Measurements from ENCODE around the gene SGIP1.

The SGIP1 gene

DNA sequence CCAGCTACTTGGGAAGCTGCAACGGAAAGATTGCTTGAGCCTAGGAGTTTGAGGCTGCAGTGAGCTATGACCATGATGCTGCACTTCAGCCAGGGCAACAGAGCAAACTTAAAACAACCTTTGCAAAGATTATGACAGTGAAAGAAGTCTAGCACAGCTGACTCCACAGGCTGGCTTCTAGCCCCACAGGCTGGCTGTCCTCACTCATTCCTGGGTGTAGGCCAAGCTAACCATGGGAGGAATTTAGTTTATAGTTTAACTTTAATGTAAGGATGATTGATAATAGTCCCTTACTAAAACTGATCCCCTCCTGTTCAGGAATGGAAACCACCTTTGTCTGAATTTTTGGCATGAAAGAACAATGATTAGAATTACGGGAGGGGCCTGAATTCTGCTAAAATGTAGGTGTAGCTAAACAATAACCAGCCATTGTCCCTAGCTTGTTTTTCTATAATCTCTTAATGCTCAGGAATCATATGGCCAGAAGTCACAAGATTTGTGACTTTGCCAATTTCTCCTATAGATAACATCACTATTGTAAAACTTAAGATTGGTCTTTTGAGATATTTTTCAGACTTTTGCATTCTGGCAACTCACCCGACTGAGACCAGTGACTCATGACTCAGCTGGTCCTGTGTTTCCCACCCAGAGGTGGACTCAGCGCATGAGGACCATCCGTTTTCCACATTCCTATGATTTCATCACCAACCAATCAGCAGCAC lies 28.1 kb upstream of the SGIP1 start:
- Histone ChIP-seq H3K27ac (ENCODE audit: low read length) (no peak overlapping the region), H3K9me3 (replicated peaks; ENCODE audit: insufficient read depth, low read length) (no peaks in the 10 kb centered on the region), H3F3A (ENCODE audit: insufficient read depth, low read length) (no peaks in the 10 kb centered on the region), H3K9ac (ENCODE audit: low read length) (no peak overlapping the region), H3K79me2 (ENCODE audit: low read length) (no peaks in the 10 kb centered on the region), H3K4me3 (ENCODE audit: low read length) (no peak overlapping the region), H4K20me1 (ENCODE audit: insufficient read depth, low read length) (no peaks in the 10 kb centered on the region), H3K27me3 (replicated peaks; ENCODE audit: insufficient read depth, low read length) (no peaks in the 10 kb centered on the region), H3K9me2 (replicated peaks; ENCODE audit: insufficient read depth, low read length) (no peaks in the 10 kb centered on the region), H3K4me2 (ENCODE audit: low read depth, low read length) (no peak overlapping the region), H2AFZ (ENCODE audit: low read length) (no peak overlapping the region), H3K4me1 (ENCODE audit: low read length) (no peaks in the 10 kb centered on the region), H3K36me3 (replicated peaks; ENCODE audit: insufficient read depth, low read length) (no peaks in the 10 kb centered on the region)
- TF ChIP-seq, protein P1, sequence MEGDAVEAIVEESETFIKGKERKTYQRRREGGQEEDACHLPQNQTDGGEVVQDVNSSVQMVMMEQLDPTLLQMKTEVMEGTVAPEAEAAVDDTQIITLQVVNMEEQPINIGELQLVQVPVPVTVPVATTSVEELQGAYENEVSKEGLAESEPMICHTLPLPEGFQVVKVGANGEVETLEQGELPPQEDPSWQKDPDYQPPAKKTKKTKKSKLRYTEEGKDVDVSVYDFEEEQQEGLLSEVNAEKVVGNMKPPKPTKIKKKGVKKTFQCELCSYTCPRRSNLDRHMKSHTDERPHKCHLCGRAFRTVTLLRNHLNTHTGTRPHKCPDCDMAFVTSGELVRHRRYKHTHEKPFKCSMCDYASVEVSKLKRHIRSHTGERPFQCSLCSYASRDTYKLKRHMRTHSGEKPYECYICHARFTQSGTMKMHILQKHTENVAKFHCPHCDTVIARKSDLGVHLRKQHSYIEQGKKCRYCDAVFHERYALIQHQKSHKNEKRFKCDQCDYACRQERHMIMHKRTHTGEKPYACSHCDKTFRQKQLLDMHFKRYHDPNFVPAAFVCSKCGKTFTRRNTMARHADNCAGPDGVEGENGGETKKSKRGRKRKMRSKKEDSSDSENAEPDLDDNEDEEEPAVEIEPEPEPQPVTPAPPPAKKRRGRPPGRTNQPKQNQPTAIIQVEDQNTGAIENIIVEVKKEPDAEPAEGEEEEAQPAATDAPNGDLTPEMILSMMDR (IDR thresholded peaks at IDR 0.05; ENCODE audit: low read length) = no peak
- TF ChIP-seq EZH2 (optimal IDR thresholded peaks at IDR 0.05; ENCODE audit: low read depth, low read length) (no peak), EZH2phosphoT487 (IDR thresholded peaks at IDR 0.05; ENCODE audit: low read length) (no peak)
- DNase-seq = no peak

DNA sequence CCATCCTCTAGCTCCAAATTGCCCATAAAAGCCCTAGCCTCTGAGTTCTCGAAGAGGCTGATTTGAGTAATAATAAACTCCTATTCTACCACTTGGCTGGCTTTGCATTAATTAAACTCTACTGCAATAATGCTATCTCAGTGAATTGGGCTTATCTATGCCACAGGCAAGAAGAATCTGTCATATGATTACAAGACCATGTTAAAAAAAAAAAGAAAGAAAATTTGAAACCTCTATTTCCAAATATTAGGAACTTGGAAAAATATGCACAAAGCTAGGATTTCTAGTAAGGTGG lies 27.6 kb upstream of the SGIP1 start:
- H3K4me2 ChIP-seq (ENCODE audit: low read depth, low read length) = no peak overlapping the region
- H3K79me2 ChIP-seq (ENCODE audit: low read length) = no peaks in the 10 kb centered on the region
- no peaks in the 10 kb centered on the region for H3K36me3 ChIP-seq (replicated peaks; ENCODE audit: insufficient read depth, low read length)
- no peak overlapping the region for H3K4me3 ChIP-seq (ENCODE audit: low read length)
- no peak overlapping the region for H2AFZ ChIP-seq (ENCODE audit: low read length)
- no peak for DNase-seq
- TF ChIP-seq, protein P1 (IDR thresholded peaks at IDR 0.05; ENCODE audit: low read length) = no peak
- TF ChIP-seq EZH2phosphoT487 (IDR thresholded peaks at IDR 0.05; ENCODE audit: low read length) = no peak
- no peak for TF ChIP-seq EZH2 (optimal IDR thresholded peaks at IDR 0.05; ENCODE audit: low read depth, low read length)
- no peak overlapping the region for H3K9ac ChIP-seq (ENCODE audit: low read length)
- no peaks in the 10 kb centered on the region for H3K4me1 ChIP-seq (ENCODE audit: low read length)
- H3K27me3 ChIP-seq (replicated peaks; ENCODE audit: insufficient read depth, low read length) = no peaks in the 10 kb centered on the region
- H3K9me2 ChIP-seq (replicated peaks; ENCODE audit: insufficient read depth, low read length) = no peaks in the 10 kb centered on the region
- H4K20me1 ChIP-seq (ENCODE audit: insufficient read depth, low read length) = no peaks in the 10 kb centered on the region
- H3K9me3 ChIP-seq (replicated peaks; ENCODE audit: insufficient read depth, low read length) = no peaks in the 10 kb centered on the region
- H3F3A ChIP-seq (ENCODE audit: insufficient read depth, low read length) = no peaks in the 10 kb centered on the region
- no peak overlapping the region for H3K27ac ChIP-seq (ENCODE audit: low read length)

DNA sequence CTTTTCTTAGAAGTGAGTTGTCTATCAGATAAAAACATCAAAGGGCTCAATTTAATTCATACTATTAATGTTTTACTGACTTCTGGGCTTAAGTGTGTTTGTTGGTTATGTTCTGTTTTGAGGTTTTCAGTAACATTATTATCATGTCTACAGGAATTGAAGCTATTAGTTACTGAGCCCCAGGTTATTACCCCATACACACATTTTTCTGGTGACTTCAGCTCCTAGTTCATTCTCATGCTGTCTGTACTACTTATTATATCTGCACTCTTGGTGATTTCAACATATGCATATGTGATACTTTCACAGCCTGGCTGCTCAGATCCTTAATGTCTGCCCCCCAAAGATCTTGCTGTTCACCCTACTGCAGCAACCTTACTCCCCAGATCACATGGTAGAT lies 27.0 kb upstream of the SGIP1 start:
- TF ChIP-seq, protein P1 (IDR thresholded peaks at IDR 0.05; ENCODE audit: low read length) = no peak
- TF ChIP-seq EZH2phosphoT487 (IDR thresholded peaks at IDR 0.05; ENCODE audit: low read length) (no peak), EZH2 (optimal IDR thresholded peaks at IDR 0.05; ENCODE audit: low read depth, low read length) (no peak)
- Histone ChIP-seq H2AFZ (ENCODE audit: low read length) (no peak overlapping the region), H3K9ac (ENCODE audit: low read length) (no peak overlapping the region), H3F3A (ENCODE audit: insufficient read depth, low read length) (no peaks in the 10 kb centered on the region), H3K4me1 (ENCODE audit: low read length) (no peaks in the 10 kb centered on the region), H3K27ac (ENCODE audit: low read length) (no peak overlapping the region), H3K9me2 (replicated peaks; ENCODE audit: insufficient read depth, low read length) (no peaks in the 10 kb centered on the region), H3K79me2 (ENCODE audit: low read length) (no peaks in the 10 kb centered on the region), H3K4me2 (ENCODE audit: low read depth, low read length) (no peak overlapping the region), H3K36me3 (replicated peaks; ENCODE audit: insufficient read depth, low read length) (no peaks in the 10 kb centered on the region), H4K20me1 (ENCODE audit: insufficient read depth, low read length) (no peaks in the 10 kb centered on the region), H3K9me3 (replicated peaks; ENCODE audit: insufficient read depth, low read length) (no peaks in the 10 kb centered on the region), H3K4me3 (ENCODE audit: low read length) (no peak overlapping the region), H3K27me3 (replicated peaks; ENCODE audit: insufficient read depth, low read length) (no peaks in the 10 kb centered on the region)
- no peak for DNase-seq
